ENCODE results near the gene ZNF654.

DNA sequence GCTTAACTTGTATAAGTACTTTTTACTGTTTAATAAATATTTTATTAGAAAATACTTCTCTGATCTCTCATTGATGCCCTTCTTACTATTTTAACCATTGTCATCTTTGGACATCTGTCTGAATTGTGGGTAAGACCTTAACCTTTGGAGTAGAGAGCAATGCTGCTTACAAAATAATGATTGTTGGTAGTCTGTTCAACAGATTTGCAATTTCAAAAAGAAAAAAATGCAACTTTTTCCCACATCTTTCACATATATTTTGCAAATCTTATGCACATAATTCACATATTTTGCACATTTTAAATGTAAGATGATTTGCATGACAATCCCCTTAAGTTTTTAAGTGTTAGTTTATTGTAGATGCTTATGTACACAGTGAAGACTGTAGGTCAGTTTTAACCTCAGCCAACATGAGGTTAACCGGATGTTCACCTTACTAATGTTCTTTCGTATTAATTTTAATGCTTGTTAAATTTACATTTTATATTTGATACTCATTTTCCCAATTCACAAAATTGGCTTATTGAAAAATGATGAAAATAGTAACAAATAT lies 107.4 kb downstream of the ZNF654 start:
- TF ChIP-seq EZH2 (optimal IDR thresholded peaks at IDR 0.05; ENCODE audit: low read depth, low read length) (no peak), CTCF (IDR thresholded peaks at IDR 0.05; ENCODE audit: low read length) (no peak), EZH2phosphoT487 (IDR thresholded peaks at IDR 0.05; ENCODE audit: low read length) (no peak)

Measured in MM.1S (cell line).